Fibroblast of lung (primary cell): ENCODE data around the gene ZNF429. TPM values are rescaled to one million over a fixed set of nuclear protein-coding genes. Genes with fewer than 3 reads are reported as not detected.
"Not testable (repeated sequence)": the region's sequence is repeated elsewhere in the genome, so short reads cannot be mapped to it uniquely, and the experiment has no call there.

Experiments used
- DNase-seq, 2 donors: peaks; one replicate each; pipeline versions ENCODE4 v3.0.0 to v3.0.0-alpha.2; 2010; ENCODE audit warnings: low read depth in 2 of 2
- H2AFZ ChIP-seq: 2 replicates; pipeline ENCODE4 v1.5.1; 2012; ENCODE audit warnings: low read length, control low read depth, inconsistent platforms
- H3K27ac ChIP-seq: 2 replicates; pipeline ENCODE4 v1.5.1; 2011; ENCODE audit warnings: low read length, control low read depth; ENCODE audit not compliant: insufficient read depth
- H3K27me3 ChIP-seq: 2 replicates; pipeline ENCODE4 v1.5.1; 2011; ENCODE audit warnings: mild to moderate bottlenecking, low read length; ENCODE audit not compliant: control insufficient read depth, insufficient read depth
- H3K36me3 ChIP-seq: 2 replicates; pipeline ENCODE4 v1.5.1; 2011; ENCODE audit warnings: low read length; ENCODE audit not compliant: control insufficient read depth, insufficient read depth
- H3K4me1 ChIP-seq: 2 replicates; pipeline ENCODE4 v1.5.1; 2011; ENCODE audit warnings: low read length; ENCODE audit not compliant: control insufficient read depth, insufficient read depth; ENCODE audit errors: extremely low read depth
- H3K4me2 ChIP-seq: 2 replicates; pipeline ENCODE4 v1.5.1; 2011; ENCODE audit warnings: low read length, control low read depth; ENCODE audit not compliant: insufficient read depth; ENCODE audit errors: extremely low read depth
- H3K4me3 ChIP-seq, 4 experiments: fragments of 200-600 bp in 1 of 4; sonication (generic) in 1 of 4; replicated peaks in 1 of 4; 2 replicates each; pipeline ENCODE4 v1.5.1; 2011 to 2016; ENCODE audit warnings: low read length in 4 of 4, low read depth in 3 of 4, mild to moderate bottlenecking in 3 of 4, control low read depth in 2 of 4, inconsistent platforms in 1 of 4, mixed read lengths in 1 of 4; ENCODE audit not compliant: insufficient read depth in 1 of 4; ENCODE audit errors: control extremely low read depth in 1 of 4
- H3K79me2 ChIP-seq: 2 replicates; pipeline ENCODE4 v1.5.1; 2012; ENCODE audit warnings: mild to moderate bottlenecking, low read length, inconsistent platforms; ENCODE audit not compliant: control insufficient read depth, insufficient read depth
- H3K9ac ChIP-seq: 2 replicates; pipeline ENCODE4 v1.5.1; 2011; ENCODE audit warnings: mild to moderate bottlenecking, low read length, control low read depth; ENCODE audit not compliant: insufficient read depth
- H3K9me3 ChIP-seq: 2 replicates; pipeline ENCODE4 v1.5.1; 2012; ENCODE audit warnings: low read depth, low read length; ENCODE audit not compliant: control insufficient read depth, insufficient read depth
- H4K20me1 ChIP-seq: 2 replicates; pipeline ENCODE4 v1.5.1; 2011; ENCODE audit warnings: low read length; ENCODE audit not compliant: control insufficient read depth, insufficient read depth; ENCODE audit errors: extremely low read depth
- CTCF ChIP-seq, 2 donors: IDR thresholded peaks in 1 of 2; conservative IDR thresholded peaks in 1 of 2; 1 replicate in 1 of 2; 2 replicates in 1 of 2; pipeline ENCODE4 v1.5.1; 2011 to 2012; ENCODE audit warnings: low read length in 2 of 2, control low read depth in 1 of 2, inconsistent platforms in 1 of 2, low read depth in 1 of 2, mild to moderate bottlenecking in 1 of 2
- EZH2 ChIP-seq: IDR thresholded peaks from 2 replicates; pipeline ENCODE4 v1.5.1; 2012; ENCODE audit warnings: low read length, control low read depth, mild to moderate bottlenecking; ENCODE audit errors: missing control alignments
- polyA plus RNA-seq, 2 donors: library from polyadenylated mRNA; depleted of rRNA in 1 of 2; stranded (reverse) in 1 of 2; unstranded in 1 of 2; fragments of >200 nt; gene quantifications; 2 replicates each; pipeline ENCODE4 v1.2.1, GENCODE V29; 2011 to 2012; ENCODE audit warnings: missing spikeins in 1 of 2
- total RNA-seq: library from RNA; depleted of rRNA; stranded (reverse); fragments of >200 nt; gene quantifications from 2 replicates; pipeline ENCODE4 v1.2.1, GENCODE V29; 2014

Gene ZNF429
- total and polyA plus RNA-seq, 2 donors (not counting 1 experiment from before 2014, with no cell fraction given): 5.6 to 7.5 TPM

GRCh38 chr19:21472507-21472906 lies 32.9 kb upstream of the ZNF429 start:
- TF ChIP-seq CTCF (conservative IDR thresholded peaks at IDR 0.05 in 1 of 2, IDR thresholded peaks at IDR 0.05 in 1 of 2; ENCODE audit: low read depth in 1 of 2, low read length in 2 of 2): no peak
- no peak for TF ChIP-seq EZH2
- Histone ChIP-seq H3K4me3 (no peak overlapping the region), H3K36me3 (no peaks in the 10 kb centered on the region), H2AFZ (no peak overlapping the region), H3K9ac (no peak overlapping the region), H3K79me2 (no peaks in the 10 kb centered on the region), H3K4me2 (no peak overlapping the region), H3K27me3 (no peaks in the 10 kb centered on the region), H4K20me1 (no peaks in the 10 kb centered on the region), H3K9me3 (no peaks in the 10 kb centered on the region), H3K4me1 (no peaks in the 10 kb centered on the region), H3K27ac (no peak overlapping the region)
- no peak for DNase-seq

- TF ChIP-seq CTCF (conservative IDR thresholded peaks at IDR 0.05 in 1 of 2, IDR thresholded peaks at IDR 0.05 in 1 of 2; ENCODE audit: low read depth in 1 of 2, low read length in 2 of 2) (no peak), EZH2 (no peak)
- no peak overlapping the region for H3K27ac ChIP-seq
- H3K9ac ChIP-seq: peak overlapping the region; percentile 46
- H3K4me1 ChIP-seq: no peaks in the 10 kb centered on the region
- no peaks in the 10 kb centered on the region for H3K79me2 ChIP-seq
- no peaks in the 10 kb centered on the region for H3K9me3 ChIP-seq
- peak overlapping the region; percentile 36 to 65 (median 54) for H3K4me3 ChIP-seq
- DNase-seq: peak; percentile 69 to 73
- H4K20me1 ChIP-seq: no peaks in the 10 kb centered on the region
- H3K4me2 ChIP-seq: peak overlapping the region; percentile 68
- H2AFZ ChIP-seq: peak overlapping the region; percentile 47
- H3K27me3 ChIP-seq: no peaks in the 10 kb centered on the region
- H3K36me3 ChIP-seq: no peaks in the 10 kb centered on the region
These were observed 30.7 kb upstream of the ZNF429 start for GRCh38 chr19:21474671-21475181.

GRCh38 chr19:21482361-21482760 lies 23.0 kb upstream of the ZNF429 start:
- H2AFZ ChIP-seq, DNase-seq, H3K4me2 ChIP-seq, H3K9me3 ChIP-seq, H3K4me1 ChIP-seq, H3K4me3 ChIP-seq, H3K9ac ChIP-seq, H3K36me3 ChIP-seq, H4K20me1 ChIP-seq, H3K27ac ChIP-seq, H3K27me3 ChIP-seq, H3K79me2 ChIP-seq: not testable (repeated sequence)
